Pancreas (tissue), 10 donors: Measurements from ENCODE around the gene CCR4. TPM values are rescaled to one million over a fixed set of nuclear protein-coding genes. Genes with fewer than 3 reads are reported as not detected.

Experiments
- ATAC-seq, 4 donors: fragments of 200-7000 bp; cut with Tn5 transposase; one replicate each; pipeline versions ENCODE4 v1.8.0 to v1.9.1; 2020; ENCODE audit warnings: mild to moderate bottlenecking in 4 of 4, moderate library complexity in 4 of 4
- DNase-seq, 6 donors: peaks; one replicate each; pipeline ENCODE4 v3.0.0-alpha.2; 2020
- FAIRE-seq: peaks from 2 replicates; lab custom pipeline; 2012; peaks lifted over from hg19 to GRCh38; lab: Jason Lieb, UNC
- H3K27ac ChIP-seq, 4 donors: fragments of 200-600 bp; sonication (generic); 1 replicate in 3 of 4; 2 replicates in 1 of 4; pipeline versions ENCODE4 v1.5.0 to v1.8.0; 2020
- H3K27me3 ChIP-seq, 4 donors: fragments of 200-600 bp; one replicate each; pipeline ENCODE4 v1.8.0; 2021
- H3K36me3 ChIP-seq, 3 donors: fragments of 200-600 bp; sonication (generic) in 1 of 3; one replicate each; pipeline versions ENCODE4 v1.5.0 to v1.8.0; 2020 to 2021
- H3K4me1 ChIP-seq, 3 donors: fragments of 200-600 bp; one replicate each; pipeline ENCODE4 v1.8.0; 2021
- H3K4me3 ChIP-seq, 4 donors: fragments of 200-600 bp; sonication (generic) in 2 of 4; one replicate each; pipeline versions ENCODE4 v1.5.0 to v1.8.0; 2020 to 2021
- H3K9me3 ChIP-seq, 4 donors: fragments of 200-600 bp; one replicate each; pipeline ENCODE4 v1.8.0; 2021
- CTCF ChIP-seq, 4 donors: fragments of 200-600 bp; sonication (generic) in 3 of 4; IDR thresholded peaks; one replicate each; pipeline versions ENCODE4 v1.5.0 to v1.8.0; 2021; ENCODE audit warnings: antibody characterized with exemption in 4 of 4
- WGBS, 2 donors: extraction: QIAGEN DNeasy Blood & Tissue Kit; methylation state at CpG; one replicate each; pipeline ENCODE4 v1.1.7; 2013; 5-methylcytosine and 5-hydroxymethylcytosine counted together
- intact Hi-C, 3 donors: fragments of 100-400 bp; cut with DNase I; formaldehyde crosslinking; loops; one replicate each; pipeline versions ENCODE4 v1.11.1 to v1.14.2; 2022
- polyA plus RNA-seq, 2 donors: library from polyadenylated mRNA; stranded (reverse); fragments of 200-250 nt; gene quantifications; one replicate each; pipeline ENCODE4 v1.2.3, GENCODE V29; 2013
- total RNA-seq, 6 donors: library from RNA; stranded (reverse); fragmentation: NEBNext Ultra II Directional in 4 of 6; extraction: Animal tissue kit (Norgen Biotek cat#: 25700) in 4 of 6; gene quantifications; one replicate each; pipeline versions ENCODE4 v1.2.1 to v1.2.4, GENCODE V29; 2021 to 2023
- donor health status: healthy with polysubstance abuse.
- donor health status: DM: no; HTN: no; CAD: no; lungs with moderate emphysema.
- donor health status: DM: no; HTN: no; CAD: no.
- donor health status: control.
- donor health status: control.
- donor health status: Bipolar disorder and iron deficiency.
- donor health status: DM: yes; HTN: yes; CAD: no.
- donor health status: DM: no; HTN: no; CAD: no.
- donor health status: DM: no; HTN: no; CAD: no.
- donor health status: DM: yes; HTN: yes; CAD: no.

CCR4 gene
- total and polyA plus RNA-seq, 8 donors: 0.06 to 0.25 (median 0.09) TPM; not detected in 4

DNA sequence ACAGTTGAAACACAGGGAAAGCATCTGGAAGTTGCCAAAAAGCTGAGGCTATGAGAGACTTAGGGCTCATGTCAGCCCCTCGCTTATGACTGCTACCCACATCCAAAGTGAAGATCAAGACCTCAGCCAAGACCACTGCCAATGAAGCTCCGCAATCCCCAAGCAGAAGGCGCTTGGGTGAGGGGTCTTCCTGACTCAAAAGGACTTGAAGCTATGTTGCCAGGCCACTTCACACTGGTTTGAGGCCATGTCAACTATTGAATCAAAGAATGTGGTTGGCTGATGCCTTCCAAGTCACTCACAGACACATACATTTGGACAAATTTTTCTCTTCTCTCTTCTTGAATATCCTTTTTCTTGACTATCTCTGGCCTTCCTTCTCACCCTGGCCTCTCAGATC, 928 bp upstream of the CCR4 start:
- FAIRE-seq: no peak
- intact Hi-C loops: no loop called here
- H3K4me1 ChIP-seq: no peaks in the 10 kb centered on the region
- ATAC-seq: no peak
- H3K27ac ChIP-seq: no peak overlapping the region
- 93 to 95% methylated on average over 3 of the region's 3 CpGs for WGBS, 2 donors
- H3K27me3 ChIP-seq: no peaks in the 10 kb centered on the region
- H3K9me3 ChIP-seq: no peaks in the 10 kb centered on the region
- H3K4me3 ChIP-seq: no peak overlapping the region
- no peaks in the 10 kb centered on the region for H3K36me3 ChIP-seq
- DNase-seq: no peak
- no peak for TF ChIP-seq CTCF (IDR thresholded peaks at IDR 0.05)

DNA sequence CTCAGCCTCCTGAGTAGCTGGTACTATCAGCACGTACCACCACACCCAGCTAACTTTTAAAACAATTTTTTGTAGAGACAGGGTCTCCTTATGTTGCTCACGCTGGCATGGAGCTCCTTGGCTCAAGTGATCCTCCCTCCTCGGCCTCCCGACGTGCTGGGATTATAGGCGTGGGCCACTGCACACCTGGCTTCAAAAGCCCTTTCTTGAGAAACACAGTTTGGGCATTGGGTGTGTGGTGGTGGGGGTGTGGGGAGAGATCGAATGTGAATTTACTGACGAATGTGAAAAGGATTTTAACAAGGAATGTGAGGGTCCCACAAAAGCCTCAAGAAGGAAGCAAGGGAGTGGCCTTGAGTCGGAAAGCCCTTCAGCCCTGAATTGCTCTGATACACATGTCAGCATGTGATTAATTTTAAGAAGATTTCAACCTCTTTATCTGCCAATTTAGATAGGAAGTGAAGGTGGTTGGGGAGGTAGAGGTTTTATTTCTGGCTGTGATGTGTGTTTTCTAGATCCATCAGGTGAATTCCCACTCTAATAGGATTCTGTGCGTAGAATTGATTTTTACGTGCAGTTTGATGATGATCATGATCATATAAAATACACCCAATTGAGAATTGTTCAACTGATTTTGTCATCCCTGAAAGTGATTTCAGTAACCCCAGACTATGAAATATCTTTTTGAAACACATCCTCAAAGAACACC, 1.1 kb downstream of the CCR4 start:
- intact Hi-C loops: no loop called here
- Histone ChIP-seq H3K4me3 (no peak overlapping the region), H3K27ac (no peak overlapping the region), H3K9me3 (no peaks in the 10 kb centered on the region), H3K4me1 (no peaks in the 10 kb centered on the region), H3K27me3 (no peaks in the 10 kb centered on the region), H3K36me3 (no peaks in the 10 kb centered on the region)
- ATAC-seq (no peak), DNase-seq (no peak), FAIRE-seq (no peak)
- 77 to 80% methylated on average over 11 of the region's 11 CpGs for WGBS, 2 donors
- no peak for TF ChIP-seq CTCF (IDR thresholded peaks at IDR 0.05)

DNA sequence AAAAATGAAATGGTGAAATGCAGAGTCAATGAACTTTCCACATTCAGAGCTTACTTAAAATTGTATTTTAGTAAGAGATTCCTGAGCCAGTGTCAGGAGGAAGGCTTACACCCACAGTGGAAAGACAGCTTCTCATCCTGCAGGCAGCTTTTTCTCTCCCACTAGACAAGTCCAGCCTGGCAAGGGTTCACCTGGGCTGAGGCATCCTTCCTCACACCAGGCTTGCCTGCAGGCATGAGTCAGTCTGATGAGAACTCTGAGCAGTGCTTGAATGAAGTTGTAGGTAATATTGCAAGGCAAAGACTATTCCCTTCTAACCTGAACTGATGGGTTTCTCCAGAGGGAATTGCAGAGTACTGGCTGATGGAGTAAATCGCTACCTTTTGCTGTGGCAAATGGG, 3.1 kb downstream of the CCR4 start:
- Histone ChIP-seq H3K4me3 (no peak overlapping the region), H3K27me3 (no peaks in the 10 kb centered on the region), H3K36me3 (no peaks in the 10 kb centered on the region), H3K4me1 (no peaks in the 10 kb centered on the region), H3K9me3 (no peaks in the 10 kb centered on the region), H3K27ac (no peak overlapping the region)
- no peak for TF ChIP-seq CTCF (IDR thresholded peaks at IDR 0.05)
- FAIRE-seq (no peak), ATAC-seq (no peak), DNase-seq (no peak)
- 78 to 90% methylated on average over 1 of the region's 1 CpG for WGBS, 2 donors
- intact Hi-C loops: no loop called here

DNA sequence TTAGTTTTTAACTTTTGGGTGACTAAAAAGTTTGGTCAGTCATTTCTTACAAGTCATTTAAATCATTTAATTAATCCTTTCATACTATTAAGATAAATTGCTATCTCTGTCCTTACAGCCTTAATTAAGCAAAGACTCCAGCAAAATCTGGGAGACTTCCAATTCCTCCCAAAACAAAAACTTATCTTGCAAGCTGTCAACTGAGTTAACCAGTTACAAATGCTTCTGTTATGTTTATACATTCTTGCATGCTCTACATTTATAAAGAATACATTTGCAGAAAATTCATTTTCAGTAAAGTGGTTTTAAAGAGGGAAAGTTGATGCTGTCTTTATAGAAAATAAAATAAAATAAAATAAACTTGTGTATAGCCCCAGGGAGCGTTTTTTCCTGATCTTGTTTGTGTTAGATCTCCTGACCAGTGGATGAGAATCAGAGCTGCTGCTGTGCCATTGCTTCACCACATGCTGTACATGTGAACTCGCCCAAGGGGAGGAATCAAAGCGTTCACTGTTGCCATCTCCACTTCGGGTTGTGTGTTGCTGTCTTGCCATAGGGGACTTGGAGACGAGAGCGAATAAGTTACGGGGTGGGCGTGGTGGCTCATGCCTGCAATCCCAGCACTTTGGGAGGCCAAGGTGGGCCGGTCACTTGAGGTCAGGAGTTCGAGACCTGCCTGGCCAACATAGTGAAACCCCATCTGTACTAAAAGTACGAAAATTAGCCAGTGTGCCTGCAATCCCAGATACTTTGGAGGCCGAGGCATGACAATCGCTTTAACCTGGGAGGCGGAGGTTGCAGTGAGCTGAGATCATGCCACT, 5.5 kb downstream of the CCR4 start:
- Histone ChIP-seq H3K27me3 (no peaks in the 10 kb centered on the region), H3K4me1 (no peaks in the 10 kb centered on the region), H3K9me3 (no peaks in the 10 kb centered on the region), H3K27ac (no peak overlapping the region), H3K36me3 (no peaks in the 10 kb centered on the region), H3K4me3 (no peak overlapping the region)
- 81 to 86% methylated on average over 14 of the region's 14 CpGs for WGBS, 2 donors
- FAIRE-seq: no peak
- TF ChIP-seq CTCF (IDR thresholded peaks at IDR 0.05): no peak
- intact Hi-C loops: no loop called here
- ATAC-seq: no peak
- DNase-seq: no peak

GRCh38 chr3:32958509-32958908, 7.1 kb downstream of the CCR4 start:
- no peaks in the 10 kb centered on the region for H3K9me3 ChIP-seq
- no peak overlapping the region for H3K27ac ChIP-seq
- intact Hi-C loops: no loop called here
- no peak for ATAC-seq
- H3K36me3 ChIP-seq: no peaks in the 10 kb centered on the region
- TF ChIP-seq CTCF (IDR thresholded peaks at IDR 0.05): no peak
- 77 to 87% methylated on average over 5 of the region's 5 CpGs for WGBS, 2 donors
- no peaks in the 10 kb centered on the region for H3K4me1 ChIP-seq
- FAIRE-seq: no peak
- no peak overlapping the region for H3K4me3 ChIP-seq
- no peak for DNase-seq
- no peaks in the 10 kb centered on the region for H3K27me3 ChIP-seq
